CD4-positive, alpha-beta T cell treated with Interferon gamma for 1 hour (primary cell): Measurements from ENCODE around the gene KLHDC10.
"Not testable (repeated sequence)": the region's sequence is repeated elsewhere in the genome, so short reads cannot be mapped to it uniquely, and the experiment has no call there.

Experiments used
- DNase-seq: peaks from one replicate; pipeline ENCODE4 v3.0.0-alpha.2; 2020

KLHDC10 gene, protein sequence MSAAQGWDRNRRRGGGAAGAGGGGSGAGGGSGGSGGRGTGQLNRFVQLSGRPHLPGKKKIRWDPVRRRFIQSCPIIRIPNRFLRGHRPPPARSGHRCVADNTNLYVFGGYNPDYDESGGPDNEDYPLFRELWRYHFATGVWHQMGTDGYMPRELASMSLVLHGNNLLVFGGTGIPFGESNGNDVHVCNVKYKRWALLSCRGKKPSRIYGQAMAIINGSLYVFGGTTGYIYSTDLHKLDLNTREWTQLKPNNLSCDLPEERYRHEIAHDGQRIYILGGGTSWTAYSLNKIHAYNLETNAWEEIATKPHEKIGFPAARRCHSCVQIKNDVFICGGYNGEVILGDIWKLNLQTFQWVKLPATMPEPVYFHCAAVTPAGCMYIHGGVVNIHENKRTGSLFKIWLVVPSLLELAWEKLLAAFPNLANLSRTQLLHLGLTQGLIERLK

GRCh38 chr7:130069978-130070860, at the start of gene KLHDC10:
TSS of gene KLHDC10 (plus strand) at chr7:130070534. CDS start at chr7:130070644, 110 bp downstream.
- DNase-seq, result peak; percentile 97

DNA sequence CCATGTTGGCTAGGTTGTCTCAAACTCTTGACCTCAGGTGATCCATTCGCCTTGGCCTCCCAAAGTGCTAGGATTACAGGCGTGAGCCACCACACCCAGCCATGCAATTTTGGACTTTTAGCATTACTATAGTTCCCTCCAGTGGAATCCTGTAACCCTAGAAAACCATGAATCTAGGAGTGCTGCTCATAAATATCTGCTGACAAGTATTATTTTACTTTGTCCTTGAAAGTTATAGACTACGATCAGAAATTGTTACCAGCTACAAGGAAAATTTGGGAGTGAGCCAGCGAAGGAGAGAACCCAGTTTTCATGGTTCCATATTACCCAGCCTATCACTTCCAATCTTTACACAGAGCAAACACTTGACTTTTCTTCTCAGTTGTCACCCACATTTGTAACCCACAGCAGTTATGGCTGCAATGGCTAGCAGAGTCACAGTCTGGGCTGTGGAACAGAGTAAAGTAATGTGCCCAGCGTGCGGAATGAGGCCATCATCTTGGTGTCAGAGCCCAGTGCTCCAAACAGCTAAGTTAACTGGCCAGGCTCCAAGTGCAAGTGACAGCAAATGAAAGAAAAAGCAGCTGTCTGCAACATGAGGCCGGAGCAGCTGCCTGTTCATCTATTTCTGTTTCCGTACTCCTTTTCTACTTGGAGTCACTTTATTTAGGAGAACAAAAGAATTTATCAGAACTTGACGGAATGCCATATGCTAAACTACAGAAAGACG, 49.1 kb upstream of the KLHDC10 start:
- DNase-seq, result no peak

GRCh38 chr7:130022115-130022514, 48.2 kb upstream of the KLHDC10 start:
- no peak for DNase-seq

DNA sequence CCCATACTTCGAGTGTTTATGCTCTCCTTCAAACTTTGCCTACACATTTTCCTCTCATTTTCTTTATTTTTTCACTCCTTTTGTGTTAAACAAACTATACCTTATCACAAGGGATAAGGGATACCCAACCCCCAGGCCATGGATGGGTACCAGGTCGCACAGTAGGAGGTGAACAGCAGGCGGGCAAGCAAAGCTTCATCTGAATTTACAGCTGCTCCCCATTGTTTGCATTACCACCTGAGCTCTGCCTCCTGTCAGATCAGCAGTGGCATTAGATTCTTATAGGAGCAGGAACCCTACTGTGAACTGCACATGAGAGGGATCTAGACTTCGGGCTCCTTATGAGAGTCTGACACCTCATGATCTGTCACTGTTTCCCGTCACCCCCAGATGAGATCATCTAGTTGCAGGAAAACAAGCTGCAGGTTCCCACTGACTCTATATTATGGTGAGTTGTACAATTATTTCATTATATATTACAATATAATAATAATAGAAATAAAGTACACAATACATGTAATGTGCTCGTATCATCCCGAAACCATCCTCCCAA, 47.6 kb upstream of the KLHDC10 start:
- no peak for DNase-seq

- no peak for DNase-seq
Measured at GRCh38 chr7:130024390-130024789, 45.9 kb upstream of the KLHDC10 start.

DNA sequence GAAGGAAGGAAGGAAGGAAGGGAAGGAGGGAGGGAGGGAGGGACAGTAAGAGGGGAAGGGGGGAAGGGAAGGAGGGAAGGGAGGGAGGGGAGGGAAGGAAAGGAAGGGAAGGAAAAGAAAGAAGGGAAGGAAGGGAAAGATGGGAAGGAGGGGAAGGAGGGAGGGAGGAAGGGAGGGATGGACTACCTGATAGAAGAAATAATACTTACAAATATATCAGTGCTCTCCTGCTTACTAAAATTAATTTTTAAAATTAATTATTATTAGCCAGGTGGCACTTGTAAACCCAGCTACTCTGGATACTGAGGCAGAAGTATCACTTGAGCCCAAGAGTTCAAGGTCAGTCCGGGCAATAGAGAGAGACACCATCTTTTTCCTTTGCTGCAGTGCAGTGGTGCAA, 37.6 kb upstream of the KLHDC10 start:
- DNase-seq, result no peak

DNA sequence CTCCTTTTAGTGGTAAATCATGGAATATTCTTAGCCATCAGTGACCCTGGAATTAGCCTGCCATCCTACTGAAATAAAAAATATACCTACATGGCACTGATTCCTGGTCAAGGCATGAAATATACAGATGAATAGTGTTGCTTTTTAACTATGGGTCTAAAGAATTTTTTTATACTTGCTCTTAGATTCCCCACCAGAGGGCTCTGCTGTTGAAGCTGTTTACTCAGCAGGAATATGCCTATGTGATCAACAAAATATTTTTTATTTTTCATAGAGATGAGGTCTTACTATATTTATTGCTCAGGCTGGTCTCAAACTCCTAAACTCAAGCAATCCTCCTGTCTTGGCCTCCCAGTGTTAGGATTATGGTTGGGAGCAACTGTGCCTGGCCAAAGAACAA, 32.6 kb upstream of the KLHDC10 start:
- DNase-seq, result no peak

- DNase-seq, result no peak
Measured at GRCh38 chr7:130040576-130040975, 29.8 kb upstream of the KLHDC10 start.

GRCh38 chr7:130047831-130048230, 22.5 kb upstream of the KLHDC10 start:
- DNase-seq, result no peak

GRCh38 chr7:130048906-130049305, 21.4 kb upstream of the KLHDC10 start:
- no peak for DNase-seq

DNA sequence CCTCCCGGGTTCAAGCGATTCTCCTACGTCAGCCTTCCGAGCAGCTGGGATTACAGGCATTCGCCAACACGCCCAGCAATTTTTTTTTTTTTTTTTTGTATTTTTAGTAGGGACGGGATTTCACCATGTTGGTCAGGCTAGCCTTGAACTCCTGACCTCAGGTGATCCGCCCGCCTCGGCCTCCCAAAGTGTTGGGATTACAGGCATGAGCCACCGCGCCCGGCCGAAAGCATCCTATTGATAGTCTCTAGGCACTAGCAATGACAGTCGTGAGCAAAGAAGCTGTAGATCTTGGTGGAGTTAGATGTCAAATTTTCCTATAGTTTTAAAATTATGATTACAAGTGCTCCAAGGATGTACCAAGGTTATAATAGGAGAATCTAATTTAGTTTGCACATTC, 18.1 kb upstream of the KLHDC10 start:
- DNase-seq, result not testable (repeated sequence)

DNA sequence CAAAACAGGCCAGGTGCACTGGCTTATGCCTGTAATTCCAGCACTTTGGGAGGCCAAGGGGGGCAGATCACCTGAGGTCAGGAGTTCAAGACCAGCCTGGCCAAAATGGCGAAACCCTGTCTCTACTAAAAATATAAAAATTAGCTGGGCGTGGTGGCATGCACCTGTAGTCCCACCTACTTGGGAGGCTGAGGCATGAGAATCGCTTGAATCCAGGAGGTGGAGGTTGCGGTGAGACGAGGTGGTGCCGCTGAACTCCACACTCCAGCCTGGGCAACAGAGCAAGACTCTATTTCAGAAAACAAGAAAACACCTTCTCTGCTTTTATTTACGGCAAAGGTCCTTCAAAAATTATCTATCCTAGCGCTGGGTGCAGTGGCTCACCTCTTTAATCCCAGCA, 15.1 kb upstream of the KLHDC10 start:
- not testable (repeated sequence) for DNase-seq

DNA sequence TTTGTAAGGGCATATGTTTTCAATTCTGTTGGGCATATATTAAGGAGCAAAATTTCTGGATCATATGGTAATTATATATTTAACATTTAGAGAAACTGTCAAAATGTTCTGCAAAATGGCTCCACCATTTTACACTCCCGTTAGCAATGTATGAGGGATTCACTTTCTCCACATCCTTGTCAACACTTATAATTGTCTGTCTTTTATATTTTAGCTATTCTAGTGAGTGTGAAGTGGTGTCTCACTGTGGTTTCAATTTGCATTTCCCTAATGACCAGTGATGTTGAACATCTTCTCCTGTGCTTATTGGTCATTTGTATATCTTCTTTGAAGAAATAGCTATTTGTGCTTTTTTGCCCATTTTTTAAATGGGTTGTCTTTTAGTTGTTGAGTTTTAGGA, 8.1 kb upstream of the KLHDC10 start:
- no peak for DNase-seq

DNA sequence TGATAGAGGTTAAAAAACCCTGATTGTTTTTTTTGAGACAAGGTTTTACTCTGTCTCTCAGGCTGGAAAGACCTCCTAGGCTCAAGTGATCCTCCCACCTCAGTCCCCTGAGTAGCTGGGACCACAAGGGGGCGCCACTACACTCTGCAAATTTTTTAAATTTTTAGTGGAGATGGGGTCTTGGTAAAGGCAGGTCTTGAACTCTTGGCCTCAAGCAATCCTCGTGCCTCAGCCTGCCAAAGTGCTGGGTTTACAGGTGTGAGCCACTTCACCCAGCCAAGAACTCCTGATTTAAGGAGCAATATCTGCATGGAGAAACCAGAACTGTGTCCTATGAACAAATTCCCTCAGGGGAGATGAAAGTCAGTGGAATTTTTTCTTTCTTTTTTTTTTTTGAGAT, 7.3 kb upstream of the KLHDC10 start:
- peak; percentile 41 for DNase-seq

- DNase-seq, result not testable (repeated sequence)
Measured at GRCh38 chr7:130064580-130064926, 5.8 kb upstream of the KLHDC10 start.

DNA sequence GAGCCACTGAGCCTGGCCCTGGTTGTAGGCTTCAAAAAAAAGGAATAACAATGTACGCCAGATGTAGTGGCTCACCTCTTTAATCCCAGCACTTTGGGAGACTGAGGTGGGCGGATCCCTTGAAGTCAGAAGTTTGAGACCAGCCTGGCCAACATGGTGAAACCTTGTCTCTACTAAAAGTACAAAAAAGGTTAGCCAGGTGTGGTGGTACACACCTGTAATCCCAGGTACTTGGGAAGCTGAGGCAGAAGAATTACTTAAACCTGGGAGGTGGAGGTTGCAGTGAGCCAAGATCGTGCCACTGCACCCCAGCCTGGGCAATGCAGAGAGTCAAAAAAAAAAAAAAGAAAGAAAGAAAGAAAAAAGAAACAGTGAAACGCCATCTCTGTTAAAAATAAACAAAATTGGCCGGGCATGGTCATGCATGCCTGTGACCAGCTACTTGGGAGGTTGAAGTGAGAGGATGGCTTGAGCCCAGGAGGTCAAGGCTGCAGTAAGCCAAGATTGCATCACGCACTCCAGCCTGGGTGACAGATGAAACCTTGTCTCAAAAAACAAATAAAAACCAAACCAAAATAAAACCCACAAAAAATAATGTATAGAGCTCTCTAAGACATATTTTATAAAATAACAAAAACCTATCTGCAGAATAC, 4.7 kb upstream of the KLHDC10 start:
- no peak for DNase-seq

DNA sequence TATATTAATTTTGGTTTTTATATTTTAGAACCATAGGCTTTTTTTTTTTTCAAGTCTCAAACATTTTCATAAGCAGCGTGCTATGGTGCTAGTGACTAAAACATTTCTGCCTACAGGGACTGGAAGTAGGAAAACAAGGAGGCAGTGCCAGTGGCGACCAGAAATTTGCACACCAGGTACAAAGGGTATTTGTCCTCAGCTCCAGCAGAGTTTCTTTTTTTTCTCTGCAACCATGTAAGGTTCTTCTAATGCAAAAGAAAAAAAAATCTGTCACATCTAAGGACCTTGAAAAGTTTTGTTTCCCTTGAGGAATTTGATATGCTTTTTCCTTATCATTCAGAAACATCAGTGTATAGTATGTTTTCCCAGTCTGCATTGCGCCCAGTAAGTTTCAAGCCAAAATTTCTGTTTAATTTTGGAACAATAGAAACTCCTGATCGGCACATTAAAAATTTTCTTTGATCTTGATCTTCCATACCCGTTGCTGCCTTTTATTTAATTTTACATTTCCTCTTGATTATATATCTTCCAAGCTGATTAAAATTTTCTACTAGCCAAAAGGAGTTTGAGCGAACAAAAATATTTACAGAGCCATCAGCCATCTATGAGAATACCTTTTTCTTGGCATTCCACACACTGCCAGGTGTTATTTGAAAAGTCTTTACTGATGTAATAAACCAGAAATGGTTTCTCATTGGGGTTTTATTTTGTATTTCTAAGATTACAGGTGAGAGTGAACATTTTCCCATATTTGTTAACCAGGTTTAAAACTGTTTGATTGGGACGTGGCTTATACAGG, 956 bp upstream of the KLHDC10 start:
- no peak for DNase-seq

GRCh38 chr7:130070861-130071622, 708 bp downstream of the KLHDC10 start:
- DNase-seq, result no peak

- peak; percentile 68 for DNase-seq
Measured at GRCh38 chr7:130071701-130072622, 1.6 kb downstream of the KLHDC10 start.
